Ovary (tissue), 9 donors: ENCODE measurements around the gene KDM5A. TPM values are rescaled to one million over a fixed set of nuclear protein-coding genes. Genes with fewer than 3 reads are reported as not detected.

ENCODE experiments used
- DNase-seq, 5 donors: peaks; one replicate each; pipeline ENCODE4 v3.0.0-alpha.2; 2019 to 2020
- H3K27ac ChIP-seq, 2 donors: fragments of 200-600 bp; one replicate each; pipeline versions ENCODE4 v1.5.1 to v1.8.0; 2019 to 2022
- H3K27me3 ChIP-seq: fragments of 200-600 bp; one replicate; pipeline ENCODE4 v1.8.0; 2022
- H3K36me3 ChIP-seq: fragments of 200-600 bp; sonication (generic); one replicate; pipeline ENCODE4 v1.5.1; 2019
- H3K4me1 ChIP-seq: one replicate; pipeline ENCODE4 v1.8.1; 2013; ENCODE audit warnings: mild to moderate bottlenecking, moderate library complexity; ENCODE audit not compliant: insufficient read depth
- H3K4me3 ChIP-seq: fragments of 200-600 bp; sonication (generic); one replicate; pipeline ENCODE4 v1.5.1; 2017
- H3K9me3 ChIP-seq, 2 donors: fragments of 200-600 bp in 1 of 2; sonication (generic) in 1 of 2; one replicate each; pipeline versions ENCODE4 v1.5.1 to v1.8.1; 2013 to 2019; ENCODE audit warnings: mild to moderate bottlenecking in 1 of 2, moderate library complexity in 1 of 2
- EP300 ChIP-seq: sonication (generic); formaldehyde crosslinking; IDR thresholded peaks from one replicate; pipeline ENCODE4 v1.6.1; 2017; ENCODE audit warnings: antibody characterized with exemption
- POLR2A ChIP-seq: fragments of 450-650 bp; IDR thresholded peaks from one replicate; pipeline ENCODE4 v1.6.1; 2017; ENCODE audit warnings: antibody characterized with exemption, mild to moderate bottlenecking, moderate library complexity
- WGBS, 3 donors: extraction: QIAGEN DNeasy Blood & Tissue Kit in 1 of 3; methylation state at CpG; one replicate each; pipeline versions ENCODE4 v1.1.5 to v1.1.7; 2013 to 2017; 5-methylcytosine and 5-hydroxymethylcytosine counted together
- intact Hi-C, 4 donors: fragments of 100-400 bp; cut with DNase I; formaldehyde crosslinking; loops; one replicate each; pipeline versions ENCODE4 v1.11.0 to v1.15.1; 2022 to 2023
- polyA plus RNA-seq, 2 donors: library from polyadenylated mRNA; stranded (reverse); fragments of 200-250 nt in 1 of 2; fragments of 350-450 nt in 1 of 2; fragmentation: Illumina TruSeq in 1 of 2; extraction: RNeasy Lipid Tissue Mini Kit (QIAGEN cat#74804) in 1 of 2; gene quantifications; one replicate each; pipeline ENCODE4 v1.2.3, GENCODE V29; 2013 to 2014
- total RNA-seq, 7 donors: library from RNA; depleted of rRNA in 2 of 7; stranded (reverse); fragments of >200 nt in 2 of 7; fragmentation: NEBNext Ultra II Directional in 3 of 7; extraction: Animal tissue kit (Norgen Biotek cat#: 25700) in 3 of 7; gene quantifications; one replicate each; pipeline versions ENCODE4 v1.1.0 to v1.2.4, GENCODE V29; 2016 to 2023
- TF ChIP-seq, protein P1 (sequence below), 3 donors: fragments of 450-650 bp in 2 of 3; fragments of 200-600 bp in 1 of 3; IDR thresholded peaks; one replicate each; pipeline versions ENCODE4 v1.5.1 to v1.8.0; 2016 to 2022; ENCODE audit warnings: antibody characterized with exemption in 3 of 3, mild to moderate bottlenecking in 1 of 3
- donor health status: DM: no; HTN: no; CAD: no; lungs with moderate emphysema.
- donor health status: DM: no; HTN: no; CAD: no.
- donor health status: Bipolar disorder and iron deficiency.
- donor health status: DM: yes; HTN: yes; CAD: no.
- donor health status: DM: no; HTN: no; CAD: no.
- donor health status: DM: yes; HTN: yes; CAD: no.

Gene KDM5A
- total and polyA plus RNA-seq, 9 donors: 11.6 to 69.9 (median 56.5) TPM

DNA sequence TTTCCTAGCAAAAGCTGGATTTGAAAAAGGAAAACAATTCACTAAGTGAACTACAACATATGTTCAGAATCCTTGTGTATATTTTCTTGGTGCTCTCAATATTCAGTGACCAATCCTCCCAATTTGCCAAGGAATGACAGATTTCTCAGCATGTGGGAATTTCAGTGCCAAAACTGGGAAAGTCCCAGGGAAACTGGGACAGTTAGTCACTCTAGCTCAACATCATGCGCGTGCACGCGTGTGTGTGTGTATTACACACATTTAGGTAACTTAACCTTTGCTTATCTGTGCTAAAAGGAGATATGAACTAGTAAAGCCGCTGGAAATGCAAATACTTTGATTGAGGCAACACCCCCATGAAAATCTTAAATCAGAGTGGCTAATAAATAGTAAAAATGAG is 100.4 kb downstream of the KDM5A start:
- no peaks in the 10 kb centered on the region for H3K36me3 ChIP-seq
- DNase-seq: no peak
- TF ChIP-seq, protein P1, sequence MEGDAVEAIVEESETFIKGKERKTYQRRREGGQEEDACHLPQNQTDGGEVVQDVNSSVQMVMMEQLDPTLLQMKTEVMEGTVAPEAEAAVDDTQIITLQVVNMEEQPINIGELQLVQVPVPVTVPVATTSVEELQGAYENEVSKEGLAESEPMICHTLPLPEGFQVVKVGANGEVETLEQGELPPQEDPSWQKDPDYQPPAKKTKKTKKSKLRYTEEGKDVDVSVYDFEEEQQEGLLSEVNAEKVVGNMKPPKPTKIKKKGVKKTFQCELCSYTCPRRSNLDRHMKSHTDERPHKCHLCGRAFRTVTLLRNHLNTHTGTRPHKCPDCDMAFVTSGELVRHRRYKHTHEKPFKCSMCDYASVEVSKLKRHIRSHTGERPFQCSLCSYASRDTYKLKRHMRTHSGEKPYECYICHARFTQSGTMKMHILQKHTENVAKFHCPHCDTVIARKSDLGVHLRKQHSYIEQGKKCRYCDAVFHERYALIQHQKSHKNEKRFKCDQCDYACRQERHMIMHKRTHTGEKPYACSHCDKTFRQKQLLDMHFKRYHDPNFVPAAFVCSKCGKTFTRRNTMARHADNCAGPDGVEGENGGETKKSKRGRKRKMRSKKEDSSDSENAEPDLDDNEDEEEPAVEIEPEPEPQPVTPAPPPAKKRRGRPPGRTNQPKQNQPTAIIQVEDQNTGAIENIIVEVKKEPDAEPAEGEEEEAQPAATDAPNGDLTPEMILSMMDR (IDR thresholded peaks at IDR 0.05): no peak
- no peak for TF ChIP-seq POLR2A
- no peaks in the 10 kb centered on the region for H3K9me3 ChIP-seq
- no peaks in the 10 kb centered on the region for H3K4me1 ChIP-seq
- H3K27ac ChIP-seq: no peak overlapping the region
- WGBS, 3 donors: 79 to 83% (median 83%) methylated on average over 5 of the region's 5 CpGs
- H3K27me3 ChIP-seq: no peaks in the 10 kb centered on the region
- intact Hi-C loops: no loop called here
- H3K4me3 ChIP-seq: no peak overlapping the region

DNA sequence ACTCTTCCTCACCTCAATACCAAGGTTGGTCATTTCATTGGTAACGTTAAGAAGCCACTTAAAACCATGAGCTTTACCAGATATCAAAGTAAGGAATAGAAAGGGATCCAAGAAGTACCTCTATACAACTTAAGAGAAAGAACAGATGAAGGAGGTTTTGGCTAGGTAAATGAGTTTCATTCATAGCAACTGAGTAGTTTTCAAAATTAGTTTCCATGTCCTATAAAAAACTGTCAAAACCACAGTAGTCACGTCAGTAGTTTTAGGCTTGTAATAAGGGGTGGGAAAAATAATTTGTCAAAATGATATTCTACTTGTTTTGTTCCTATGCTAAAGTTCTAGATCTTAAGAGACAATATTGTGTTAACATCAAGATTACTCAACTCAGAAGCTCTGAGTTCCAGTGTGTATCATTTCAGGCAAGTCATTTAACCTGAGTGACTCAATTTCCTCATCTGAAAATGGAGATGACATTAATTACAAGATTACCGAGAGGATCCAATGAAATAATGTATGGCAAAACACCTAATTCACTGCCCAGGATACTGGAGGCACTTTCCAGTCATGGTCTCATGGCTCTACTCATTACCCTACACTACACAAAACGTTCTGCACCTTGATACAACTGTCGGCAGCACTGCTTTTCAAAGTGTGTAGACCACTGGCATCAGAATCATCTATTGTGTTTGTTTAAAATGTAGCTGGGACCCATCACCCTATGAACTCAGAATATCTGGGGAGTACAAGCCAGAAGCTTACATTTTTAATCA is 102.4 kb downstream of the KDM5A start:
- Histone ChIP-seq H3K36me3 (no peaks in the 10 kb centered on the region), H3K4me3 (no peak overlapping the region)
- 94 to 95% (median 95%) methylated on average over 5 of the region's 5 CpGs for WGBS, 3 donors

DNA sequence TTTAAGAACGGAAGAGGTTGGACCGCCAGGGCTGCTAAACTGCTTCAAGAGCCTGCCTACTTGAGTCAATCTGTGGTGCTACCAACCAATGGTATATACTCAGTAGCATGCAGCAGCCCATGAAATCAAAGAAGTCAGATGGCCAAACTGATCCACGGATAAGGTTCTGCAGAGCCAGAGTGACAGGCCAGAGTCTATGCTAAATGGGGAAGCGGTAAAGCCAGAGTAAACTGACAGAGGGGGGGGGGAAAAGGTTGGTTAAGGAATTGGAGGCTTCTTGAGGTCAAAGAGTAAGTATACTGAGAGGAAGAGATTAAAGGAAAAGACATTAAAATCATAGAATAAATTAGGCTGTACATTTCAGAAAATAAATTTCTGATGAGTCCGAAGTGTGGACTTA is 111.1 kb downstream of the KDM5A start:
- Histone ChIP-seq H3K4me1 (no peaks in the 10 kb centered on the region), H3K36me3 (no peaks in the 10 kb centered on the region), H3K4me3 (no peak overlapping the region), H3K9me3 (no peaks in the 10 kb centered on the region), H3K27ac (no peak overlapping the region), H3K27me3 (no peaks in the 10 kb centered on the region)
- 95 to 98% (median 97%) methylated on average over 5 of the region's 5 CpGs for WGBS, 3 donors
- DNase-seq: no peak
- intact Hi-C loops: no loop called here
- TF ChIP-seq, protein P1 (IDR thresholded peaks at IDR 0.05): no peak
- no peak for TF ChIP-seq POLR2A
- TF ChIP-seq EP300: no peak

More for the DNA sequence above, 102.4 kb downstream of the KDM5A start:
- no peaks in the 10 kb centered on the region for H3K4me1 ChIP-seq
- TF ChIP-seq, protein P1 (IDR thresholded peaks at IDR 0.05): no peak
- TF ChIP-seq POLR2A: no peak
- no peak for TF ChIP-seq EP300
- intact Hi-C loops: no loop called here
- DNase-seq: no peak
- no peaks in the 10 kb centered on the region for H3K9me3 ChIP-seq
- no peaks in the 10 kb centered on the region for H3K27me3 ChIP-seq
- no peak overlapping the region for H3K27ac ChIP-seq

DNA sequence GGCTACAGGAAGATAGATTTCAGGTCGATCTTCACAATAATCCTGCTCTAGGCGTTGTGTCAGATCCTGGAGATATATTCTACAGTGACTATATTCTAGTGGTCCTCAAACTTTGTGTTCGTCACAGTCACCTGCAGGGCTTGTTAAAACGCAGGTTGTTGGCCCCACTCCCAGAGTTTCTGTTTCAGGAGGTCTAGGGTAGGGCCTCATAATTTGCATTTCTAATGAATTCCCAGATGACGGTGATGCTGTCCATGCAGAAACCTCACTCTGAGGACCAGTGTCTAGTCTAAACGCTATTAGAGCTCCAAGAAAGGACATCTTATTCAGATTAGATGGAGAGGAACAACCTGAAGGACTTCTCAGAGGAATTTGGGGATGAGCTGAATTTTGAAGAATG is 113.3 kb downstream of the KDM5A start:
- TF ChIP-seq, protein P1 (IDR thresholded peaks at IDR 0.05): no peak
- Histone ChIP-seq H3K27me3 (no peaks in the 10 kb centered on the region), H3K27ac (no peak overlapping the region), H3K36me3 (no peaks in the 10 kb centered on the region), H3K9me3 (no peaks in the 10 kb centered on the region), H3K4me3 (no peak overlapping the region), H3K4me1 (peaks cover 1% of the 10 kb centered on the region)
- WGBS, 3 donors: 84 to 87% (median 85%) methylated on average over 6 of the region's 6 CpGs
- no peak for DNase-seq
- intact Hi-C loops: no loop called here
